Gastrocnemius medialis (tissue), 4 donors: ENCODE data around the gene PKP1. TPM values are rescaled to one million over a fixed set of nuclear protein-coding genes. Genes with fewer than 3 reads are reported as not detected.
A peak's percentile ranks its signal among the peaks of the same experiment; 100 is the strongest.

Experiments
- ATAC-seq, 2 donors: fragments of 150-250 bp; one replicate each; pipeline ENCODE4 v1.9.1; 2016
- DNase-seq, 2 donors: peaks; one replicate each; pipeline ENCODE4 v3.0.0-alpha.2; 2019
- H3K27ac ChIP-seq, 4 donors: fragments of 200-600 bp; sonication (generic); 1 replicate in 1 of 4; 2 replicates in 3 of 4; pipeline ENCODE4 v1.5.1; 2016 to 2018; ENCODE audit warnings: mild to moderate bottlenecking in 2 of 4, moderate library complexity in 1 of 4
- H3K27me3 ChIP-seq, 3 donors: fragments of 200-600 bp; sonication (generic) in 2 of 3; 1 replicate in 1 of 3; 2 replicates in 2 of 3; pipeline versions ENCODE4 v1.5.1 to v1.6.0; 2016 to 2019; ENCODE audit warnings: mild to moderate bottlenecking in 1 of 3, moderate library complexity in 1 of 3
- H3K36me3 ChIP-seq, 2 donors: fragments of 200-600 bp; sonication (generic) in 1 of 2; one replicate each; pipeline ENCODE4 v1.5.1; 2017 to 2018
- H3K4me1 ChIP-seq, 2 donors: fragments of 200-600 bp; sonication (generic) in 1 of 2; one replicate each; pipeline ENCODE4 v1.5.1; 2016 to 2017; ENCODE audit warnings: mild to moderate bottlenecking in 2 of 2
- H3K4me3 ChIP-seq, 4 donors: fragments of 200-600 bp; sonication (generic) in 3 of 4; 1 replicate in 1 of 4; 2 replicates in 3 of 4; pipeline ENCODE4 v1.5.1; 2016 to 2019; ENCODE audit warnings: mild to moderate bottlenecking in 2 of 4
- H3K9me3 ChIP-seq, 3 donors: fragments of 200-600 bp; sonication (generic) in 2 of 3; 1 replicate in 1 of 3; 2 replicates in 2 of 3; pipeline ENCODE4 v1.5.1; 2016 to 2019
- POLR2A ChIP-seq, 2 donors: fragments of 450-650 bp; IDR thresholded peaks; one replicate each; pipeline ENCODE4 v1.6.1; 2017; ENCODE audit warnings: antibody characterized with exemption in 2 of 2, mild to moderate bottlenecking in 2 of 2, moderate library complexity in 2 of 2
- in situ Hi-C, 4 donors: fragments of 200-750 bp; cut with MboI; loops; one replicate each; pipeline versions ENCODE4 v1.15.0 to v1.8.0; 2017; ENCODE audit warnings: low sequenced_read_pairs in 4 of 4
- intact Hi-C: fragments of 100-400 bp; cut with DNase I; formaldehyde crosslinking; loops from one replicate; pipeline ENCODE4 v1.15.1; 2023; ENCODE audit warnings: low total_unique reads
- total RNA-seq, 4 donors: library from RNA; depleted of rRNA; stranded (reverse); fragments of >200 nt; gene quantifications; one replicate each; pipeline versions ENCODE4 v1.1.0 to v1.2.3, GENCODE V29; 2016
- TF ChIP-seq, protein P1 (sequence below), 5 experiments: fragments of 450-650 bp in 3 of 5; fragments of 200-600 bp in 2 of 5; sonication (generic) in 2 of 5; IDR thresholded peaks in 4 of 5; conservative IDR thresholded peaks in 1 of 5; 1 replicate in 4 of 5; 2 replicates in 1 of 5; pipeline ENCODE4 v1.5.1; 2016 to 2019; ENCODE audit warnings: antibody characterized with exemption in 5 of 5, mild to moderate bottlenecking in 3 of 5, moderate library complexity in 3 of 5

PKP1 gene
- total RNA-seq, 4 donors from 2014 or later = 0.71 to 4.5 (median 1.2) TPM

DNA sequence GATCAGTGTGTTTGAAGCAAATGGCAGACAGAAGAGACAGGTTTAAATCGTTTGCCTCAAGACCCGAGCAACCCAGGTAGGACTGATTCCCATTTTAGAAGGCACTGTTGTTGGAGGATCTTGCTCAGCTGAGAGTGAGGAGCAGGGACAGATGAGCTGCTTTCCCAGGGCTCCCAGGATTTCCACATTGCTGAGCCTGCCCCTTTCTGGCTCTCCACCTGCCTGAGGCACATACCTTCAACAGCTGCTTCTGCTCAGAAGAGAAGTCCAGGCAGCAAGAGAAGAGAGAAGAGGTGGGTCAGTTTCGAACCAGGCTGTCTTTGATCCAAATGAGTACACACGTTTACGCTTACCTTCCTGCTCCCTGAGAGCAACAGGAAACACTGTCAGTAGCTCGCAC lies 88.5 kb downstream of the PKP1 start:
- no peak for TF ChIP-seq POLR2A (IDR thresholded peaks at IDR 0.05)
- TF ChIP-seq, protein P1, sequence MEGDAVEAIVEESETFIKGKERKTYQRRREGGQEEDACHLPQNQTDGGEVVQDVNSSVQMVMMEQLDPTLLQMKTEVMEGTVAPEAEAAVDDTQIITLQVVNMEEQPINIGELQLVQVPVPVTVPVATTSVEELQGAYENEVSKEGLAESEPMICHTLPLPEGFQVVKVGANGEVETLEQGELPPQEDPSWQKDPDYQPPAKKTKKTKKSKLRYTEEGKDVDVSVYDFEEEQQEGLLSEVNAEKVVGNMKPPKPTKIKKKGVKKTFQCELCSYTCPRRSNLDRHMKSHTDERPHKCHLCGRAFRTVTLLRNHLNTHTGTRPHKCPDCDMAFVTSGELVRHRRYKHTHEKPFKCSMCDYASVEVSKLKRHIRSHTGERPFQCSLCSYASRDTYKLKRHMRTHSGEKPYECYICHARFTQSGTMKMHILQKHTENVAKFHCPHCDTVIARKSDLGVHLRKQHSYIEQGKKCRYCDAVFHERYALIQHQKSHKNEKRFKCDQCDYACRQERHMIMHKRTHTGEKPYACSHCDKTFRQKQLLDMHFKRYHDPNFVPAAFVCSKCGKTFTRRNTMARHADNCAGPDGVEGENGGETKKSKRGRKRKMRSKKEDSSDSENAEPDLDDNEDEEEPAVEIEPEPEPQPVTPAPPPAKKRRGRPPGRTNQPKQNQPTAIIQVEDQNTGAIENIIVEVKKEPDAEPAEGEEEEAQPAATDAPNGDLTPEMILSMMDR (IDR thresholded peaks at IDR 0.05 in 4 of 5, conservative IDR thresholded peaks at IDR 0.05 in 1 of 5) = no peak
- Histone ChIP-seq H3K36me3 (no peaks in the 10 kb centered on the region), H3K4me3 (no peak overlapping the region), H3K9me3 (no peaks in the 10 kb centered on the region), H3K4me1 (peaks cover 0 to 4% of the 10 kb centered on the region in 2 donors), H3K27me3 (no peaks in the 10 kb centered on the region), H3K27ac (no peak overlapping the region)
- no peak for DNase-seq
- intact Hi-C loops = no loop called here
- in situ Hi-C loops = loop anchor here in 1 of 4 donors (25.0 kb wide), 1 partner anchor 109 kb away; no protein-coding TSS in a partner anchor
- no peak for ATAC-seq

DNA sequence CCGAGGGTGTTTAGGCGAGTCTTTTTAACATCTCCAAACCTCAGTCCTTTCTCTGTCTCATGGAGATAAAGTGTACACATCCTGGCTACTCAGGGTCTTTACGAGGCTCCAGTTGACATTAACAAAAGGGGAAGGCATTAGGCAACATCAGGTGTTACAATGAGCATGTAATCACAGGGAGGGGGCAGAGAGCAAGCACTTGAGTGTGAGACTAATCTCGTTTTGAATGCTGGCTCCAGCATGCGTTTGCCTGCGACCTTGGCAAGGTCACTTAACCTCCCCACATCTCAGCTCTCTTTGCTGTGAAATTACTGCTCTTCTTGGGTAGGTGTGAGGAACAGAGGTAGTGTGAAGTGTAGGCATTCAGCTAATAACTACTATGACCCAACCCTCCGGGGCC lies 91.1 kb downstream of the PKP1 start:
- no peak overlapping the region for H3K27ac ChIP-seq
- in situ Hi-C loops = loop anchor here in 1 of 4 donors (25.0 kb wide), 1 partner anchor 112 kb away; no protein-coding TSS in a partner anchor
- DNase-seq = no peak

DNA sequence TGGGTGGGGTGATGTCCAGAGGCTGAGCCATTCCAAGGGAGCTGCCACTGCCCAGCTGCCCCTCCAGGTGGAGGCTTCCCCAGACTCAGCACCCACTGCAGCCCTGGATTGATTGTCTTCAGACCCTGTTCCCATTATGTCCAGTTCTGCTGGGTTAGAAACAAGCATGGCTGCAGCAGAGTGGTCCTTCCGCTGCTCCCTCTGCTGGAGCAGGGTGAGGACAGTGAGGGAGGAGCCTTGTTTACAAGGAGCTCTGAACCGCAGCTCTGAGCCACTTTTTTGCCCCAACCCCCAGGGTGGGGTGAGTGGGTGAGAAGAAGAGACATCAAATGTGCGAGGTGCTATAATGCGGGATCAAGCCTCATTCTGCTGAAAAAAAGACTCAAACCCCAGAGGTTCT lies 91.9 kb downstream of the PKP1 start:
- intact Hi-C loops (no loop called here), in situ Hi-C loops (no loop called here)
- peaks cover 0 to 4% of the 10 kb centered on the region in 2 donors for H3K4me1 ChIP-seq

More for the DNA sequence above, 91.1 kb downstream of the PKP1 start:
- Histone ChIP-seq H3K4me1 (peaks cover 0 to 4% of the 10 kb centered on the region in 2 donors), H3K27me3 (no peaks in the 10 kb centered on the region), H3K4me3 (no peak overlapping the region), H3K9me3 (no peaks in the 10 kb centered on the region), H3K36me3 (no peaks in the 10 kb centered on the region)
- TF ChIP-seq POLR2A (IDR thresholded peaks at IDR 0.05) = no peak
- TF ChIP-seq, protein P1 (IDR thresholded peaks at IDR 0.05 in 4 of 5, conservative IDR thresholded peaks at IDR 0.05 in 1 of 5) = no peak
- peak in 1 of 2 donors; percentile 8 for ATAC-seq
- intact Hi-C loops = no loop called here

DNA sequence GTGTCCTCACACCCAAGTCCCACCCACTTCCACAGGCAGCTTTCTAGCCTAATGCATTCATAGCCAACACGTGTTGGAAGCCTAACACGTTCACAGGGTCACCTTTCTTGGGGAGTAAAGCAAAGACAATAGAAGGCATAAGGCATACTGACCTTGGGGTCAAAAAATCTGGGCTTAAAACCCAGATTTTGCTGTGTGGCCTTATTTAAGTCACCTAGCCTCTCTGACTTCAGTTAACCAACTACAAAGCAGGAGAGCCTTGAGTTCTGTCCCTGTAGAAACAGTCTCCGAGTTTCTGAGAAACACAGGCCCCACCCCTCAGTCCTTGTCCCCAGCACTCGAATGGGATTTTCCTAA lies 92.8 kb downstream of the PKP1 start:
- DNase-seq (no peak), ATAC-seq (no peak)
- intact Hi-C loops (no loop called here), in situ Hi-C loops (no loop called here)
- TF ChIP-seq, protein P1 (IDR thresholded peaks at IDR 0.05 in 4 of 5, conservative IDR thresholded peaks at IDR 0.05 in 1 of 5) = no peak
- no peak for TF ChIP-seq POLR2A (IDR thresholded peaks at IDR 0.05)
- Histone ChIP-seq H3K4me1 (peaks cover 0 to 4% of the 10 kb centered on the region in 2 donors), H3K27me3 (no peaks in the 10 kb centered on the region), H3K36me3 (no peaks in the 10 kb centered on the region), H3K9me3 (no peaks in the 10 kb centered on the region), H3K27ac (no peak overlapping the region), H3K4me3 (no peak overlapping the region)

More for the DNA sequence above, 91.9 kb downstream of the PKP1 start:
- Histone ChIP-seq H3K4me3 (no peak overlapping the region), H3K36me3 (no peaks in the 10 kb centered on the region), H3K9me3 (no peaks in the 10 kb centered on the region), H3K27me3 (no peaks in the 10 kb centered on the region), H3K27ac (no peak overlapping the region)
- ATAC-seq (no peak), DNase-seq (no peak)
- TF ChIP-seq, protein P1 (IDR thresholded peaks at IDR 0.05 in 4 of 5, conservative IDR thresholded peaks at IDR 0.05 in 1 of 5) = no peak
- TF ChIP-seq POLR2A (IDR thresholded peaks at IDR 0.05) = no peak
